HepG2 (cell line): ENCODE results near the gene ZBTB25. TPM values are rescaled to one million over a fixed set of nuclear protein-coding genes. Genes with fewer than 3 reads are reported as not detected.

ENCODE experiments used
- FLYWCH1 ChIP-seq: sonication (generic); formaldehyde crosslinking; IDR thresholded peaks from 2 replicates; pipeline ENCODE4 v1.8.1; 2023; ENCODE audit warnings: mild to moderate bottlenecking, missing genetic modification reagents
- KMT2A ChIP-seq: sonication (generic); formaldehyde crosslinking; IDR thresholded peaks from 2 replicates; pipeline ENCODE4 v1.4.0; 2020; ENCODE audit warnings: missing genetic modification reagents
- NRL ChIP-seq: sonication (generic); formaldehyde crosslinking; IDR thresholded peaks from 2 replicates; pipeline ENCODE4 v1.5.0; 2020; ENCODE audit warnings: missing genetic modification reagents, mild to moderate bottlenecking, moderate library complexity, borderline replicate concordance
- polyA plus RNA-seq, 8 experiments: library from polyadenylated mRNA; depleted of rRNA in 3 of 8; stranded (reverse) in 7 of 8; unstranded in 1 of 8; fragments of >200 nt; fragmentation: Illumina TruSeq in 4 of 8; extraction: Trizol in 4 of 8; gene quantifications; 2 replicates each; pipeline versions ENCODE4 v1.2.1 to v1.2.3, GENCODE V29; 2011 to 2016; ENCODE audit warnings: low read depth in 4 of 8, missing spikeins in 1 of 8, mixed read lengths in 1 of 8; ENCODE audit not compliant: insufficient read depth in 1 of 8
- total RNA-seq, 5 experiments: library from RNA; depleted of rRNA; stranded (reverse); fragments of >200 nt; fragmentation: Illumina TruSeq; extraction: Trizol; gene quantifications; 2 replicates each; pipeline ENCODE4 v1.2.3, GENCODE V29; 2016; ENCODE audit warnings: low read depth in 1 of 5
- TF ChIP-seq, protein P1 (sequence below), 2 experiments: IDR thresholded peaks; 2 replicates each; pipeline ENCODE4 v1.6.1; 2011 to 2012; ENCODE audit warnings: low read length in 2 of 2, borderline replicate concordance in 1 of 2, low read depth in 1 of 2, mild to moderate bottlenecking in 1 of 2, moderate library complexity in 1 of 2
- TF ChIP-seq, protein P2 (sequence below): sonication (generic); formaldehyde crosslinking; IDR thresholded peaks from 2 replicates; pipeline ENCODE4 v1.5.0; 2020; ENCODE audit warnings: mild to moderate bottlenecking, missing genetic modification reagents
- TF ChIP-seq, protein P3 (sequence below): sonication (generic); formaldehyde crosslinking; IDR thresholded peaks from 2 replicates; pipeline ENCODE4 v1.4.0; 2020; ENCODE audit warnings: missing genetic modification reagents, borderline replicate concordance
- TF ChIP-seq, protein P4 (sequence below): sonication (generic); formaldehyde crosslinking; IDR thresholded peaks from 2 replicates; pipeline ENCODE4 v1.4.0; 2020; ENCODE audit warnings: mild to moderate bottlenecking, missing genetic modification reagents
- TF ChIP-seq, protein P5 (sequence below): sonication (generic); formaldehyde crosslinking; IDR thresholded peaks from 2 replicates; pipeline ENCODE4 v1.5.1; 2020; ENCODE audit warnings: mild to moderate bottlenecking, missing genetic modification reagents, moderate library complexity

Gene ZBTB25
- total and polyA plus RNA-seq, 2 of the 13 experiments (the other 11 are each of a cell fraction or from before 2014, with no cell fraction given) = 3.5 to 7.6 TPM

DNA sequence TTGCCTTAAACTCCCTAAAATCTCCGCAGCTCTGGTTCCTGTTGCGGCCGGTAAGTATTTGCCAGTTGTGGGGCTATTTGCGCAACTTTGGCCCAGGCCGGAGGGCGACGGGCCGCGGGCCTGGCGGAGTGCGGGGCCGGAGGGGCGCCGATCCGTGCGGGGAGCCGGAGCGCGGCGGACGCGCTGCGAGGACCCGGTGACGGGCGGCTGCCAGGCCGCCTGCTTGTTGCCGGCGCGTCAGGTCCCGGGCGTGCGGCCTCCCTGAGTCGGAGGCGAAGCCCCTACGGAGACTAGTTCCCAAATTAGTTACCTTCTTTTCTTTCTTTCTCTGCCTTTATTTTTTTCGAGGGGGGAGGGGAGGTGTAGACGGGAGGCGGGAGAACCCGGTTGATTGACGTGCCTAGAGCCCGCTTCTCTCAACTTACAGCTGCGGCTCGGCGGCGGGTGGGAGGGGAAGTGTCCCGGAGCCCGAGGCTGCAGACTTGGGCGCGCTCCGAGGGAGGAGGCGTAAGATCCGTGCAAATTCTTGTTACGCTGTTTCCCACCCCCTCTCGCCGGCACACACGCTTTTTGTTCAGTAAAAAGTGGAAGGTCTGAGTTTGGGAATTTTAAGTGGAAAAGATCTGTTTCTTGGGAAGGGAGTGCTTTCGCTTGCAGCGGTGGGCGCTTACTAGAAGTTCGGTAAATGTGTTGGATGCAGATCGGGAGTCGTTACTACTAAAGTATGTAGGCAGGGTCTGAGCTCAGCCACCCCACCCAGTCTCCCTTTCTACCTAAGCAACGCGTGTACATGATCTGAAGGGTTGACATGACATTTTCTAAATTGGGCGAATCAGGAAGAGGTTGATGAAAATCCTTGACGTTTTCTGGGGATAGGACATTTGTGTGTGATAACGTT is 1.5 kb upstream of the ZBTB25 start (continued):
- TF ChIP-seq, protein P1, sequence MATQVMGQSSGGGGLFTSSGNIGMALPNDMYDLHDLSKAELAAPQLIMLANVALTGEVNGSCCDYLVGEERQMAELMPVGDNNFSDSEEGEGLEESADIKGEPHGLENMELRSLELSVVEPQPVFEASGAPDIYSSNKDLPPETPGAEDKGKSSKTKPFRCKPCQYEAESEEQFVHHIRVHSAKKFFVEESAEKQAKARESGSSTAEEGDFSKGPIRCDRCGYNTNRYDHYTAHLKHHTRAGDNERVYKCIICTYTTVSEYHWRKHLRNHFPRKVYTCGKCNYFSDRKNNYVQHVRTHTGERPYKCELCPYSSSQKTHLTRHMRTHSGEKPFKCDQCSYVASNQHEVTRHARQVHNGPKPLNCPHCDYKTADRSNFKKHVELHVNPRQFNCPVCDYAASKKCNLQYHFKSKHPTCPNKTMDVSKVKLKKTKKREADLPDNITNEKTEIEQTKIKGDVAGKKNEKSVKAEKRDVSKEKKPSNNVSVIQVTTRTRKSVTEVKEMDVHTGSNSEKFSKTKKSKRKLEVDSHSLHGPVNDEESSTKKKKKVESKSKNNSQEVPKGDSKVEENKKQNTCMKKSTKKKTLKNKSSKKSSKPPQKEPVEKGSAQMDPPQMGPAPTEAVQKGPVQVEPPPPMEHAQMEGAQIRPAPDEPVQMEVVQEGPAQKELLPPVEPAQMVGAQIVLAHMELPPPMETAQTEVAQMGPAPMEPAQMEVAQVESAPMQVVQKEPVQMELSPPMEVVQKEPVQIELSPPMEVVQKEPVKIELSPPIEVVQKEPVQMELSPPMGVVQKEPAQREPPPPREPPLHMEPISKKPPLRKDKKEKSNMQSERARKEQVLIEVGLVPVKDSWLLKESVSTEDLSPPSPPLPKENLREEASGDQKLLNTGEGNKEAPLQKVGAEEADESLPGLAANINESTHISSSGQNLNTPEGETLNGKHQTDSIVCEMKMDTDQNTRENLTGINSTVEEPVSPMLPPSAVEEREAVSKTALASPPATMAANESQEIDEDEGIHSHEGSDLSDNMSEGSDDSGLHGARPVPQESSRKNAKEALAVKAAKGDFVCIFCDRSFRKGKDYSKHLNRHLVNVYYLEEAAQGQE (IDR thresholded peaks at IDR 0.05; ENCODE audit: borderline replicate concordance in 1 of 2, low read depth in 1 of 2, low read length in 2 of 2) = 0 out of 4 replicates have a peak, but pooled peaks of 1 of the 2 experiments have one; percentile 0
- peak; percentile 39; the same call in 1 of the 2 replicates for TF ChIP-seq KMT2A (CRISPR knock-in tag)
- TF ChIP-seq, protein P2, sequence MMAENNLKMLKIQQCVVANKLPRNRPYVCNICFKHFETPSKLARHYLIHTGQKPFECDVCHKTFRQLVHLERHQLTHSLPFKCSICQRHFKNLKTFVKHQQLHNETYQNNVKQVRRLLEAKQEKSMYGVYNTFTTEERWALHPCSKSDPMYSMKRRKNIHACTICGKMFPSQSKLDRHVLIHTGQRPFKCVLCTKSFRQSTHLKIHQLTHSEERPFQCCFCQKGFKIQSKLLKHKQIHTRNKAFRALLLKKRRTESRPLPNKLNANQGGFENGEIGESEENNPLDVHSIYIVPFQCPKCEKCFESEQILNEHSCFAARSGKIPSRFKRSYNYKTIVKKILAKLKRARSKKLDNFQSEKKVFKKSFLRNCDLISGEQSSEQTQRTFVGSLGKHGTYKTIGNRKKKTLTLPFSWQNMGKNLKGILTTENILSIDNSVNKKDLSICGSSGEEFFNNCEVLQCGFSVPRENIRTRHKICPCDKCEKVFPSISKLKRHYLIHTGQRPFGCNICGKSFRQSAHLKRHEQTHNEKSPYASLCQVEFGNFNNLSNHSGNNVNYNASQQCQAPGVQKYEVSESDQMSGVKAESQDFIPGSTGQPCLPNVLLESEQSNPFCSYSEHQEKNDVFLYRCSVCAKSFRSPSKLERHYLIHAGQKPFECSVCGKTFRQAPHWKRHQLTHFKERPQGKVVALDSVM (CRISPR knock-in tag) = peak; percentile 26; the same call in 1 of the 2 replicates
- TF ChIP-seq, protein P3, sequence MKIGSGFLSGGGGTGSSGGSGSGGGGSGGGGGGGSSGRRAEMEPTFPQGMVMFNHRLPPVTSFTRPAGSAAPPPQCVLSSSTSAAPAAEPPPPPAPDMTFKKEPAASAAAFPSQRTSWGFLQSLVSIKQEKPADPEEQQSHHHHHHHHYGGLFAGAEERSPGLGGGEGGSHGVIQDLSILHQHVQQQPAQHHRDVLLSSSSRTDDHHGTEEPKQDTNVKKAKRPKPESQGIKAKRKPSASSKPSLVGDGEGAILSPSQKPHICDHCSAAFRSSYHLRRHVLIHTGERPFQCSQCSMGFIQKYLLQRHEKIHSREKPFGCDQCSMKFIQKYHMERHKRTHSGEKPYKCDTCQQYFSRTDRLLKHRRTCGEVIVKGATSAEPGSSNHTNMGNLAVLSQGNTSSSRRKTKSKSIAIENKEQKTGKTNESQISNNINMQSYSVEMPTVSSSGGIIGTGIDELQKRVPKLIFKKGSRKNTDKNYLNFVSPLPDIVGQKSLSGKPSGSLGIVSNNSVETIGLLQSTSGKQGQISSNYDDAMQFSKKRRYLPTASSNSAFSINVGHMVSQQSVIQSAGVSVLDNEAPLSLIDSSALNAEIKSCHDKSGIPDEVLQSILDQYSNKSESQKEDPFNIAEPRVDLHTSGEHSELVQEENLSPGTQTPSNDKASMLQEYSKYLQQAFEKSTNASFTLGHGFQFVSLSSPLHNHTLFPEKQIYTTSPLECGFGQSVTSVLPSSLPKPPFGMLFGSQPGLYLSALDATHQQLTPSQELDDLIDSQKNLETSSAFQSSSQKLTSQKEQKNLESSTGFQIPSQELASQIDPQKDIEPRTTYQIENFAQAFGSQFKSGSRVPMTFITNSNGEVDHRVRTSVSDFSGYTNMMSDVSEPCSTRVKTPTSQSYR (CRISPR knock-in tag) = peak; percentile 66
- TF ChIP-seq, protein P4, sequence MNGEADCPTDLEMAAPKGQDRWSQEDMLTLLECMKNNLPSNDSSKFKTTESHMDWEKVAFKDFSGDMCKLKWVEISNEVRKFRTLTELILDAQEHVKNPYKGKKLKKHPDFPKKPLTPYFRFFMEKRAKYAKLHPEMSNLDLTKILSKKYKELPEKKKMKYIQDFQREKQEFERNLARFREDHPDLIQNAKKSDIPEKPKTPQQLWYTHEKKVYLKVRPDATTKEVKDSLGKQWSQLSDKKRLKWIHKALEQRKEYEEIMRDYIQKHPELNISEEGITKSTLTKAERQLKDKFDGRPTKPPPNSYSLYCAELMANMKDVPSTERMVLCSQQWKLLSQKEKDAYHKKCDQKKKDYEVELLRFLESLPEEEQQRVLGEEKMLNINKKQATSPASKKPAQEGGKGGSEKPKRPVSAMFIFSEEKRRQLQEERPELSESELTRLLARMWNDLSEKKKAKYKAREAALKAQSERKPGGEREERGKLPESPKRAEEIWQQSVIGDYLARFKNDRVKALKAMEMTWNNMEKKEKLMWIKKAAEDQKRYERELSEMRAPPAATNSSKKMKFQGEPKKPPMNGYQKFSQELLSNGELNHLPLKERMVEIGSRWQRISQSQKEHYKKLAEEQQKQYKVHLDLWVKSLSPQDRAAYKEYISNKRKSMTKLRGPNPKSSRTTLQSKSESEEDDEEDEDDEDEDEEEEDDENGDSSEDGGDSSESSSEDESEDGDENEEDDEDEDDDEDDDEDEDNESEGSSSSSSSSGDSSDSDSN = peak; percentile 67; the same call in 1 of the 2 replicates
- 0 out of 2 replicates have a peak, but pooled peaks have one; percentile 77 for TF ChIP-seq FLYWCH1 (CRISPR knock-in tag)
- no peak; the same call in 1 of the 2 replicates for TF ChIP-seq NRL (CRISPR knock-in tag)
- TF ChIP-seq, protein P5, sequence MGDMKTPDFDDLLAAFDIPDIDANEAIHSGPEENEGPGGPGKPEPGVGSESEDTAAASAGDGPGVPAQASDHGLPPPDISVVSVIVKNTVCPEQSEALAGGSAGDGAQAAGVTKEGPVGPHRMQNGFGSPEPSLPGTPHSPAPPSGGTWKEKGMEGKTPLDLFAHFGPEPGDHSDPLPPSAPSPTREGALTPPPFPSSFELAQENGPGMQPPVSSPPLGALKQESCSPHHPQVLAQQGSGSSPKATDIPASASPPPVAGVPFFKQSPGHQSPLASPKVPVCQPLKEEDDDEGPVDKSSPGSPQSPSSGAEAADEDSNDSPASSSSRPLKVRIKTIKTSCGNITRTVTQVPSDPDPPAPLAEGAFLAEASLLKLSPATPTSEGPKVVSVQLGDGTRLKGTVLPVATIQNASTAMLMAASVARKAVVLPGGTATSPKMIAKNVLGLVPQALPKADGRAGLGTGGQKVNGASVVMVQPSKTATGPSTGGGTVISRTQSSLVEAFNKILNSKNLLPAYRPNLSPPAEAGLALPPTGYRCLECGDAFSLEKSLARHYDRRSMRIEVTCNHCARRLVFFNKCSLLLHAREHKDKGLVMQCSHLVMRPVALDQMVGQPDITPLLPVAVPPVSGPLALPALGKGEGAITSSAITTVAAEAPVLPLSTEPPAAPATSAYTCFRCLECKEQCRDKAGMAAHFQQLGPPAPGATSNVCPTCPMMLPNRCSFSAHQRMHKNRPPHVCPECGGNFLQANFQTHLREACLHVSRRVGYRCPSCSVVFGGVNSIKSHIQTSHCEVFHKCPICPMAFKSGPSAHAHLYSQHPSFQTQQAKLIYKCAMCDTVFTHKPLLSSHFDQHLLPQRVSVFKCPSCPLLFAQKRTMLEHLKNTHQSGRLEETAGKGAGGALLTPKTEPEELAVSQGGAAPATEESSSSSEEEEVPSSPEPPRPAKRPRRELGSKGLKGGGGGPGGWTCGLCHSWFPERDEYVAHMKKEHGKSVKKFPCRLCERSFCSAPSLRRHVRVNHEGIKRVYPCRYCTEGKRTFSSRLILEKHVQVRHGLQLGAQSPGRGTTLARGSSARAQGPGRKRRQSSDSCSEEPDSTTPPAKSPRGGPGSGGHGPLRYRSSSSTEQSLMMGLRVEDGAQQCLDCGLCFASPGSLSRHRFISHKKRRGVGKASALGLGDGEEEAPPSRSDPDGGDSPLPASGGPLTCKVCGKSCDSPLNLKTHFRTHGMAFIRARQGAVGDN (CRISPR knock-in tag) = peak; percentile 4; the same call in 1 of the 2 replicates
